MM.1S (cell line): ENCODE results near the gene SLC2A11.

ENCODE experiments used
- CTCF ChIP-seq: fragments of 300-600 bp; sonication (generic); IDR thresholded peaks from 2 replicates; pipeline ENCODE4 v1.5.1; 2016; ENCODE audit warnings: antibody characterized with exemption, low read length, mixed read lengths
- EZH2 ChIP-seq: fragments of 300-600 bp; sonication (generic); optimal IDR thresholded peaks from 2 replicates; pipeline ENCODE3; 2017; ENCODE audit warnings: low read depth, mild to moderate bottlenecking, antibody characterized with exemption, low read length, mixed read lengths

GRCh38 chr22:23847310-23847920 lies 10.3 kb upstream of the SLC2A11 start:
- no peak for TF ChIP-seq CTCF
- no peak for TF ChIP-seq EZH2
